ENCODE data around the gene TOP1.
A peak's percentile ranks its signal among the peaks of the same experiment; 100 is the strongest.

TOP1 gene

GRCh38 chr20:41058674-41059635 is 30.3 kb downstream of the TOP1 start:
- DNase-seq: no peak

GRCh38 chr20:41061155-41061554 is 32.5 kb downstream of the TOP1 start:
- no peak for DNase-seq

- no peak for DNase-seq
Observed at GRCh38 chr20:41063442-41063841, 34.8 kb downstream of the TOP1 start.

- no peak for DNase-seq
Observed at GRCh38 chr20:41064377-41064776, 35.8 kb downstream of the TOP1 start.

GRCh38 chr20:41065716-41066115 is 37.1 kb downstream of the TOP1 start:
- DNase-seq: no peak

GRCh38 chr20:41068806-41069205 is 40.2 kb downstream of the TOP1 start:
- no peak for DNase-seq

- DNase-seq: no peak
Observed at GRCh38 chr20:41072190-41072863, 43.7 kb downstream of the TOP1 start.

- DNase-seq: no peak
Observed at GRCh38 chr20:41072915-41073314, 44.3 kb downstream of the TOP1 start.

- no peak for DNase-seq
Observed at GRCh38 chr20:41074441-41074840, 45.8 kb downstream of the TOP1 start.

- no peak for DNase-seq
Observed at GRCh38 chr20:41076776-41077175, 48.2 kb downstream of the TOP1 start.

GRCh38 chr20:41078329-41078728 is 49.7 kb downstream of the TOP1 start:
- no peak for DNase-seq

- DNase-seq: no peak
Observed at GRCh38 chr20:41079066-41079465, 50.4 kb downstream of the TOP1 start.

- DNase-seq: no peak
Observed at GRCh38 chr20:41080866-41081265, 52.2 kb downstream of the TOP1 start.

- DNase-seq: no peak
Observed at GRCh38 chr20:41081276-41081814, 52.7 kb downstream of the TOP1 start.

- DNase-seq: no peak
Observed at GRCh38 chr20:41082306-41082705, 53.7 kb downstream of the TOP1 start.

GRCh38 chr20:41085606-41086005 is 57.0 kb downstream of the TOP1 start:
- DNase-seq: no peak

GRCh38 chr20:41086402-41087324 is 58.0 kb downstream of the TOP1 start:
- DNase-seq: peak; percentile 66

GRCh38 chr20:41087325-41087685 is 58.7 kb downstream of the TOP1 start:
- no peak for DNase-seq

GRCh38 chr20:41087777-41088176 is 59.2 kb downstream of the TOP1 start:
- no peak for DNase-seq

GRCh38 chr20:41089555-41089954 is 60.9 kb downstream of the TOP1 start:
- no peak for DNase-seq

- DNase-seq: no peak
Observed at GRCh38 chr20:41091927-41092326, 63.3 kb downstream of the TOP1 start.

GRCh38 chr20:41094353-41095055 is 65.9 kb downstream of the TOP1 start:
- DNase-seq: no peak
